Islet precursor cell (in vitro differentiated cells): ENCODE results near the gene ENDOV.

ENCODE experiments used
- DNase-seq: peaks from one replicate; pipeline ENCODE4 v3.0.0-alpha.2; 2018

The ENDOV gene

DNA sequence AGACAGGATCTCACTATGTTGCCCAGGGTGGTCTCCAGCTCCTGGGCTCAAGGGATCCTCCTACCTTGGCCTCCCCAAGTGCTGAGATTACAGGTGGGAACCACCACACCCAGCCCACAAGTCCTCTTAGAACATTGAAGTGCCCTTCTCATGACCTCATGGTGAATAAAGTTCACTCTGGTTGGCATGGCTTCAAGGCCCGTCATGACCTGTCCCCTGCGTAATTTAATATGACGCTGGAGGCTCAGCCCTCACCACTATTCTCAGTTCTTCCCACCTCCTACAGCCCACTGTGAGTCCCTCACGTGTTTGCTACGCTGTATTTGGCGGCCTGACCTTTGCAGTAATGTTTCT is 1.9 kb downstream of the ENDOV start:
- no peak for DNase-seq

DNA sequence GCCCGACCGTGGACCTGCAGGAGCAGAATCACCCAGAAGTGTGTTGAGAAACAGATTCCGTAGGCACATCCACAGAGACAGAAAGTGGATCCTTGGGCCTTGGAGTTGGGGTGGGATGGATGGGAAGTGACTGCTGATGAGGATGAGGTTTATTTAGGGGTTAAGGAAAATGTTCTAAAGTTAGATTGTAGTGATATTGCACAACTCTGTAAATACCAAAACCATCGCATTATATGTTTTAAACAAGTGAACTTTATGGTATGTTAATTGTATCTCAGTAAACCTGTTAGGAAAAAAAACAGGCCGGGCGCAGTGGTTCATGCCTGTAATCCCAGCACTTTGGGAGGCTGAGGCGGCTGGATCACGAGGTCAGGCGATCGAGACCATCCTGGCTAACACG is 3.6 kb downstream of the ENDOV start:
- no peak for DNase-seq

DNA sequence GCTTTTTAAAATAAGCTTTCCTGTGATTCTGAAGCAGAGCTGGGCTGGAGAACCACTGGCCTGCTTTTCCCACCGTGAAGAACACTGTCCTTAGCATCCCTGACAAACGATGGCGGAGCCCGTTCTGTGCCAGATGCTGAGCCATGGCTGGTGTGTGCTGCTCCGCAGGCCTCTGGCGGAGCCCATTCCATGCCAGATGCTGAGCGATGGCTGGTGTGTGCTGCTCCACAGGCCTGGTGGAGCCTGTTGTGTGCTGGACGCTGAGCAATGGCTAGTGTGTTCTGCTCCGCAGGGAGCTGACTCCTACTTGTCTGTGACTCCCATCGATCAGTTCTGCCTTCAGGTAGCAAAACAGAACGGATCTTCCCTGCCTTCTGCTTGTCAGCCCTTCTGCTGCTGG is 4.3 kb downstream of the ENDOV start:
- no peak for DNase-seq

DNA sequence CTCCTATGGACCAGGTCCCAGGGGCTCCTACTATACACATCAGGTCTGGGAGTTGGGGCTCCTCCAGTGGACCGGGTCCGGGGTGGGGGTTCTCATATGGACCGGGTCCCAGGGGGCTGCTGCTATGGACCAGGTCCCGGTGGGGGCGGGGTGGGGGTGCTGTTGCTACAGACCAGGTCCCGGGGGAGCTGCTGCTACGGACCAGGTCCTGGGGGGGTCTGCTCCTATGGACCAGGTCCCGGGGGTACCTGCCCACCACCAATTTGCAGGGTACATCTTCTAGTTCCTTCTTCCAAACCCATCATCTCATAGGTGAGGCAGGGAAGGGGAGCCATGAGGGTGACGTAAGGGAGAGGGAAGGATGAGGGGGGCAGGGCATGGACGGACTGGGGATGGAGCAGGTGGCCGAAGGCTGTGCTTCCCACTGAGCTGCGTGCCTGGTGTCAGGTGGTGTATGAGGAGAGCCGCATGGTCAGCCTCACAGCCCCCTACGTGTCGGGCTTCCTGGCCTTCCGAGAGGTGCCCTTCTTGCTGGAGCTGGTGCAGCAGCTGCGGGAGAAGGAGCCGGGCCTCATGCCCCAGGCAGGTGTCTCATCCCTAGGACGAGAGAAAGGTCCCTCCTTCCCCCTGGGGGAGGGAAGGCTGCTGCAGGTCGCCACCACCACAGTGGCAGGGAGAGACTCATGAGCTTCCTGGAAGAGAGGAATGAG is 6.6 kb downstream of the ENDOV start:
- DNase-seq: no peak

DNA sequence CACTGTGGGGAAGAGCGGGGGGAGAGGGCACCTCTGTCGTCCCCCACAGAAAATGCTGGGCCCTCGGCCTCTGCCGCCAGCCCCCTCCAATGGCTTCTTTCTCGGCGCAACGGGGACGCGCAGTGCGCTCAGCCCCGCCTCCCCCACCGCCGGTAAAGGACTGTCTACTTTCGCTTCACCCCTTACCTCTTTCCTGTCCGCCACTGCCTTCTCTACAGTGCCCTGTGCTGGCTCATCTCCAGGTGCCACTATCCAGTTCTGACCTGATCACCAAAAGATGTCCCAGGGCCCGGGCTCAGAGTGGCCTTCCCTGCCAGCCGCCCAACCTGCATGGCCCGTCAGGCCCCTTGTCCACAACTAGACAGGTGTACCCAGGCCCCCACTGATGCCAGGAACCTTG is 7.3 kb downstream of the ENDOV start:
- DNase-seq: no peak

DNA sequence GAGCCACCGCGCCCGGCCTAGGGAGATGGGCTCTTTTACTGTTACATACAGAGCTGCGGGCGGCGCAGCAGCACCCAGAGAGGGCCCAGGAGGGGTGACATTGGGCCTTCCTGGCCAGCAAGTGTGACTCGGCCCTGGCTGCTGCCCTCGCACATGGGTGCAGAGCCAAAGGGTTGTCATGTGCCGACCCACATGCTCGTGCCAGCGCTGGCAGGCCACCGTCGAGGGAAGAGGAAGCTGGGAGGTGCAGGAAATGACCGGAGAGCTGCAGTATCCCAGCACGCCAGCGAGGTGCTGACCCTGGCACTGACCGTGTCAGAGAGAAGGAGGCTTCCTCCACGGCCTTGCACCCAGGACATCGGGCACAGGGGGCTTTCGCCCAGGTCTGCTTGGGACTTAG is 8.0 kb downstream of the ENDOV start:
- no peak for DNase-seq

DNA sequence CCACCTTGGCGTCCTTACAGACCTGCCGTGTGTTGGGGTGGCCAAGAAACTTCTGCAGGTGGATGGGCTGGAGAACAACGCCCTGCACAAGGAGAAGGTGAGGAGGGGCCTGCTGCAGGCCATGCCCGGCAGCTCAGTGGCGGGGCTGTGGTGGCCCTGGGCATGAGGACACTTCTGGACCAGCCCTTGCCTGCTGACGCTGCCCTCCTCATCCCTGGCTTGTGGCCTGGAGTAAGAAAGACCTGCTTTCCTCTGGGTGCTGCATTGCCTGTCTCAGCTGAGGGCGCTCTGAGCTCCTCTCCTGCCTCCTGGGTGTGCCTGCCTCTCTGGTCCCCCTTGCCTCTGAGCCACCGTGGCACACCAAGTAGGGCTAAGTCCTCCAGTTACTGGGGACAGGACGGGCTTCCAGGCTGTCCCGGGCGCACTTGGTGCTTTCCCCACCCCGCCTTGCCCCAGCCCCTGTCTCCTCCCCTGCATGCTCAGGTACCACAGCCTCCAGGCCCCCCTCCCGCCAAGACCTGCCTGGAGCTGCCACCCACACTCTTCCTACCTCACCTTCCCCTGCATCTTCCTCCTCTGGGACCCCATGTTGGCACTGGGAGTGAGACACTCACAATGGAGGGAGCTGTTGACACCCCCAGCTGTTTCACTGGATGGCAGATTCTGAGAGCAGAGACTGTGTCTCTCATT is 8.7 kb downstream of the ENDOV start:
- no peak for DNase-seq

DNA sequence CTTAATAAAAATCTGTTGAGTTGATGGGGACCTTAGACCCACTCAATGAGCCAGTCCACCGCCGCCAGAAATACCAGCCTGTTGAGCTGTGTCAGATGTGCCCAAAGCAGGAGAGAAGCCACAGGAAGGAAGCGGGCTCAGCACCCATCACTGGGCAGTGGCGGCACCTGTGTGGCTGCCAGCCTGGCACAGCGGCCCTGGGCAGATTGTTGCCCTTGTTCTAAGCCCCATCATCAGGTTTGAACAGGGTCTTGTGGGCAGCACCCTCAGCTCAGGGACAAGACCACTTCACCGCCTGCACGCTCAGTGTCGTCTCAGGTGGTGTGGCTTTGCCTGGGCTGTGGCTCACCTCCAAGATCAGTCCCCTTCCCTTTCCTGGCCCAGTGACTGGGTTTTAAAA is 9.3 kb downstream of the ENDOV start:
- no peak for DNase-seq

DNA sequence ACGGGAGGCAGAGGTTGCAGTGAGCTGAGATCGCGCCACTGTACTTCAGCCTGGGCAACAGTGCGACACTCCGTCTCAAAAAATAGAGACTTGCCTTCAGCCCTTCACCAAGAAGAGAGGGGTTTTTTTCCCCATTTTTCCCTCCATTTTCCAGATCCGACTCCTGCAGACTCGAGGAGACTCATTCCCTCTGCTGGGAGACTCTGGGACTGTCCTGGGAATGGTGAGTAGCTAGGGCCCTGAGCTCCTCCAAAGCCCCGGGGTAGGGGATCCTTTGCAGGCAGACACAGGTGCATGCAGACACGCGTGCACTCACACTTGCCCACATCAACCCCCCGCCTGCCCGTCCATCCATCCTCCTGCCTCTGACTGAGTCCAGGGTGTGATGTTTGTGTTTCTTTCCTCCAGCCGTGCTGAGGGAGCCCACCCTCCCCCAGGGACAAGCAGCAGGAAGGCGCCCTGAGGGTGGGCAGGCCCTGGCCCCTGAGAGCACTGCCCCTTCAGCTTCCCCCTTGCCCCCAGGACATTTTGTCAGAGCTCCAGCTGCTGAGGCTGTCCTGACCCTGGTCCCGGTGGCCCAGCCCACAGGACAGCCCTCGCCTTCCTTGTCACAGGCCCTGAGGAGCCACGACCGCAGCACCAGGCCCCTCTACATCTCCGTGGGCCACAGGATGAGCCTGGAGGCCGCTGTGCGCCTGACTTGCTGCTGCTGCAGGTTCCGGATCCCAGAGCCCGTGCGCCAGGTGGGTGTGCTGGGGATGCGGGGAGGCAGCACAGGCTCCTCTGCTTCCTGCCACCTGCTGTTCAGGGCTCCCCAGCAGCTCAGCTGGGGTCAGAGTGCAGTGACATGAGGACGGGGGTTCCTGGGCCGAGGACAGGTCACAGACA is 10.2 kb downstream of the ENDOV start:
- DNase-seq: no peak

DNA sequence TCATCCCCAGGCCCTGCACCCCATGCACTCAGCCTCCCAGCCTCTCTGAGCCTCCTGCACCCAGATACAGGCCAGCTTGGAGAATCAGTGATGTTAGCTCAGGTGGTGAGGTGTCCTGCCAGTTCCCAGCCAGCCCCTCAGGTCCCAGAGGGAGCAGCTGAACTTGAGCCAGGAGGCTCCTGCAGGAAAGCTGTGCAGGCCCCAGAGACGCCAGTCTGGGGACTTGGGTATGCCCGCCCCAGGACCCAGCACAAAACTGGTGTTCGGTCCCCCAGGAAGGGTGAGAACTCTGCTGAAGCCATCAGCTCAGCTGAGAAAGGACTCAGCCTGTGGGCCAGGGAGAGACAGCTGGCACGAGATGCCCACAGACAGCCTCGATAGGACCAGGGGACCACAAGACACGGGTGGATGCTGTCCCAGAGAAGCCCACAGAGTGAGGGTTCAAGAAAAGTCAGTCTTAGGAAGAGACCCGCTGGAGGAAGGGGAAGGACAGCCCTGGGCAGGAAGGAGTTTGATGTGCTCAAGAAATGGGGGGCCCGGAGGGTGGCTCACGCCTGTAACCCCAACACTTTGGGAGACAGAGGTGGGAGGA is 11.0 kb downstream of the ENDOV start:
- no peak for DNase-seq

DNA sequence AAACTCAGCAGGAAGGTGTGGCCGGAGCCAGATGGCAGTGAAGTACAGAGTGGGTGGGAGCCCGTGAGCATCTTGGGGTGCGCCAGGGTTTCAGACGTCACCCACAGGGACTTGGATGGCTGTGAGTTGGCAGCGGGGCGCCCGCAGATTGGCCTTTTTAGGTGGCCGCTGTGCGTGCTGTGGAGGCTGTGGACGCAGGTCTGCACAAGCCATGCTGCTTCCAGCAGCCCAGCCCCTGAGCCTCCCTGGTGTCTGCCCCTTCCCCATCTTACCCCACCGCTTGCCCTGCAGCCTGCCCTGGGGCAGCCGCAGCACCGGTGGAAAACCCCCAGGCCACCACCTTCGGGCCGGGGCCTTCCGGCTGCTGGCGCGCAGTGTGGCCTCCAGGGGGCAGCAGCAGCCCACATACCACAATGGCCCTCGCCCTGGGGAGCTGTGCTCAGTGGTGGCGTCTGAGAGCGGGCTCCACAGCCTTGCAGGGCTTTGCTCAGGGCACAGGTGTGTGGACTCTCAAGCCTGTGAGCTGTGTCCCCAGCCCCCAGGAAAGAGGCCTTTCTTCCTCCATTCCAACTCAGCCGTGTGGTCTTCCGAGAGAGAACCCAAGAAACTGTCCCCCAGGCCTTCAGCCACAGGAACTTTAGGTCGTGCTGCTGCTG is 11.8 kb downstream of the ENDOV start:
- peak; percentile 90 for DNase-seq

DNA sequence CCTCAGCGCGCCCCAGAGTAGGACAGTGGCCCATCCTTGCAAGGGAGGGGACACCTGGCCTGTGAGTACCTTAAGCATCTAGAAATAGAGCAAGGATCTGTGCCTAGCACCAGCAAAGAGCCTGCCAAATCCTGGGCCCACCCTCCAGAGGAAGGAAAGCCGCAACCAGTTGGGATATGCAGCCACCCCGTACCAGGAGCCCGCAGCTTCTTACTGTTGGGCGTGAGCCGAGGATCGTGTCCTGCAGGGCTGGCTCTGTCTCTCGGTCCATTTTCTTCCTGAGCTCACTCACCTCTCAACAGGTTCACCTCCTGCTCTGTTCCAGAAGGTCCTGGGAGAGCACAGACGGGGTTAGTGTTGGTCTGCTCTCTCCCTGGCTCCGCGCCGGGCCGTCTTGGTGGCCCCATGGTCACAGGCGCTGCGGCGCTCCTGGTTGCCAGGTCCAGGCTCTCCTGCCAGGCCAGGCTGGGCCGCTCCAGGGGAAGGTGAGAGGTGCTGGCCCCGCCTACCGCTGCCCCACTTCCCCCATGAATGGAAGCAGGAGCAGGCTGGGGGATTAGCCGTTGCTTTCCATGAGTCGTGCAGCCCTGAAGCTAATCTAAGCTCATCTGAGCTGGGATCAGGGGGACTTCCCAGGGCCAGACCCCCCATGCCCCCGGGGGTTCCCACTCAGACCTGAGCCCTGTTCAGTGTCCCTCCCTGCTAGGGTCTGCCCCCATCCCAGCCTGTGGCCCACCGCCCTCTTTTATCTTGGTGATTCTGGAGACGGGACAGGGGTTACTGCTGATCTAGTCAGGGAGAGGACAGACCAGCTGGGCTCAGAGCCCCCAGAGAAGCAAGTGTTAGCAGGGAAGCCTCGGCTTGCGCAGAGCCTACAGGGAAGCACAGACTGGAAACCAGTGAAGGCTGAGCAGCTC is 12.7 kb downstream of the ENDOV start:
- no peak for DNase-seq

DNA sequence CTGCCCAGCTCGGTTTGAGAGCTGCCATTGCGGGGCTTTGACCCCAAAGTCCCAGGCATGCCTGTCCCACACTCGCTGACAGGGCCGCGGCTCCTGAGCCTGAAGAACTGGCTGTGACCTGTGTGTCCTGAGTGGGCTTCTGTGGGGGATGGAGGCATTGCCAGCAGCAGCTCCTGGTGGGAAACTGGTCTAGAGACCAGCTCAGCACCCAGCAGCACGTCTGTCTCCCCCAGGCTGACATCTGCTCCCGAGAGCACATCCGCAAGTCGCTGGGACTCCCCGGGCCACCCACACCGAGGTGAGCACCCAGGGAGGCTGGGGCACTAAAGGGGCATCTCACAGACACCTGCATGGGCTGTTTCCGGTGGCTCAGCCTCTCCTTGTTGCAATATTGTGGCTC is 13.4 kb downstream of the ENDOV start:
- DNase-seq: no peak

DNA sequence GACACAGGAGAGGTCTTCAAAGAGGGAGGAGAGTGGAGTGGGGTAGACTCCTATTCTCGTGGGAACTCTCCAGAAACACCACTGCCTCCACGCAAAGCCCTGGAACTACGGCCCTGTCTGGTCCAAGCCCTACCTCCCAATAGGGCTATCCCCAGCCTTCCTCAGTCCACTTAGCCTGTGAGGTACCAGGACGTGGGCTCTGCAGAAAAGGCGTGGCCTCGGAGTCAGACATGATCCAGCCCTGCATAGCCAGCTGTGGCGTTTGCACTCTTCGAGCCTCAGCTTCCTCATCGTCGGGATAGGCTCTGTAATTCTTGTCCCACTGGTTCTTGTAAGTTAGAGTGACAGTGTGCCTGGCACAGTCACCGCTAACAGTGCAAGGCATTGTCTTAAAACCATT is 13.8 kb downstream of the ENDOV start:
- no peak for DNase-seq

DNA sequence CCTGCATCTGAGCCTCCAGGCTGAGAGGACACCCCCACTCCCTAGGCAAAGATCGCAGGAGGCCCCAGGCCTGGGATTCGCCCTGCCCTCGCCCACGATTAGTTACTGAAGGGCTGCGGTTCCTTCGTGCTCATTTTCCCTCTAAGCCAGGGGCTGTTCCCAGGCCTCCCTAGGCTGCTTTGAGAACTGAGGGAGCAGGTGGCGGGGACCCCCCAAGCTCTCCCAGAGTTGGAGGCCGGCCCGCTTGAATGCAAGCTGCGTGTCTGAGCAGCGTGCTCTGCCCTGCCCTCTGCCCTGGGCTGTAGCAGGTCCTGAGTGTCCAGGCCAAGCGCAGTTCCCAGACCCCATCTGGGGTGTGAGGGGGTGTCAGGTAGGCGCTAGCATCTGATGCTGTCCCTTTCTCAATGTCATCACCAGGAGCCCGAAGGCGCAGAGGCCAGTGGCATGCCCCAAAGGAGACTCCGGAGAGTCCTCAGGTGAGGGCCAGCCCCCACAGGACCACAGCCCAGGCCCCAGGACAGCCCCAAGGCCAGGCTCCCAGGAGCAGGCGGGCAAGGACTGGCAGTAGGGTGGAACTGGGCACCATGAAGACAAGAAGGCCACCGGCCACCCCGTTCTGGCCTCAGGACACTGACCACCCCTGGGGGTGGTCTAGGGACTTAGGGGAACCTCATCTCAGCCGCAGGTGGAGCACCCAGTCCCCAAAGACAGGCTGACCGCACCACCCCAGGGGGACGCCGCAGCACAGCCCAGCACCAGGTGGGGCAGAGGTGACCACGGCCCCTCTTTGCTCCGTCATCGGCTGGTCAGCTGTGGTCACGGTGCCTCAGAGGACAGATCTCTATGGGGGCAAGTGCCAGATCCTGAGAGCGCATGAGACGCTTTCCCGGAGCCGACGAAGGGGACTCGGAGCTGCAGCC is 14.6 kb downstream of the ENDOV start:
- DNase-seq: no peak

DNA sequence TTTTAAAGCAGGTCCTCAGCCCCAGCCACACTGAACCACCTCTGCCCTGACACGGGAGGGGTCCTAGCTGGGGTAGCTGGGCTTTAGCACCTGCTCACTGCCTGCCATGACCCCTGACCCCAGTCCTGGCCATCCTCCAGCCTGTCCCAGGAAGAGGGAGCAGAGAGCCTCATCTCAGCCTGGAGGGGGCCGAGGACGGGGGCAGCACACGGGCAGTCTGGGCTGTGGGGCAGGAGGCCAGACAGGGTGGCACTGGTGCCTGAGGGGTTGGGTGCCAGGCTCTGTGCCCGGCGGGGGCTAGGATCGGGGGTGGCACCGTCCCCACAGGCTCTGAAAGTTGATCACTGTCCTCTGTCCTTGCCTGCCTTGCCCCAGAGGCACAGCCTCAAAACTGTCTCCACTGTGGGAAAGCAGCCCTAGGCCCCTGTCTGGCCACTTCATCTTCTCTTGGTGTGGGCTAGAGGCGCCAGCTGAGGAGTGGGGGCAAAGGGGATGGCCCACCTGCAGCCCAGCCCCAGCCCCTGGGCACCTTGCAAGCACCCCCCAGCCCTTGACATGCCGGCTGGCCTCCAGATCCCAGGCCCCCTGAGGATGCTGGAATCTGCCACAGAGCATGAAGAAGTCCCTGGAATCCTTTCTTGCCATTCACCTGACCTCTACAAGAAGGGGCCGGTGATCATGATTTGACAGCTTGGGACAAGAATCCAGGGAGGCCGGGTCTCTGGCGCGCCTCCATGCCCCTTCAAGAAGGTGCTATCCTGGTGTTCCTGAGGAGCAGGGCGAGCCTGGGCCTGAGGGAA is 15.7 kb downstream of the ENDOV start:
- DNase-seq: no peak

DNA sequence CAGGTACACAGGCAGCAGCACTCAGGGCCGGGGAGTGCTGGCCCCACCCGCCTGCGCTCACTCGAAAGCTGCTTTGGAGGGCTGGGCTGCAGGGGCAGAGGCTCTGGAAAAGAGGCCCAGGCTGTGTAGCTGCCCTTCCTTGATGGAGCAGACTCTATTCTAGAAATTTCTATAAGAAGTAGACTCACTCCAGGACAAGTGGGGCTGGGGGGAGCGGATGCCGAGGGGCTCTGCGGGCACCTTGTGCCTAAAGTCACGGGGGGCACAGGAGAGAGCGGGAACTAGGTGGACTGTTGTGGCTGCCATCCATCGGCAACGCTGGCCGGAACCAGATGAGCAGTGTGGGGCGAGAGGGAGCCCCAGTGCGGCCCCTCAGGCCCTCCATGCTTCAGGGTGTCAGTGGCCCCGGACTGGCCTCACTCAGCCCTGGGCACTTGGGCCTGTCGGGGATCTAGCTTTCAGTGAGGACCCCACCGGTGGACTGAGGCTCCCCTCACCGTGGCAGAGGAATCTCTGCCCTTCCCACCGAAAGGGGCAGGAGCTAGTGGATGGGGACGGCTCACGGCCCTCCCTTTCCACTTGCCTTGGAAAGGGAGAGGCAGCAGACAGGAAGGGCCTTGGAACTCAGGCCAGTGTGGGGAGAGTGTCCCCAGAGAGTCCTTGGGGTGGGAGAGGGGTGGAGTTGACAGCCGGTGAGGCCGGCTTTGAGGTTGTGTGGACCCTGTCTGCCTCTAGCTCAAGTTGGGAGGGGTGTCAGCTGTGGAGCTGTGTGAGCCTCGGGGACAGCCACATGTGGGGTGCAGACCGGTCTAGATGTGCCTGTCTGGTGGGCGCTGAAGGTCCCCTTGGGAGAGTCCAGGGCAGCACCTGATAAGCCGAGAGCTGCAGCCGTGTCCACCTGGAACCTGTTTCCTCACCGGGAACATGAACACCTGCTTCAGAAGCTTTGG is 16.6 kb downstream of the ENDOV start:
- no peak for DNase-seq

DNA sequence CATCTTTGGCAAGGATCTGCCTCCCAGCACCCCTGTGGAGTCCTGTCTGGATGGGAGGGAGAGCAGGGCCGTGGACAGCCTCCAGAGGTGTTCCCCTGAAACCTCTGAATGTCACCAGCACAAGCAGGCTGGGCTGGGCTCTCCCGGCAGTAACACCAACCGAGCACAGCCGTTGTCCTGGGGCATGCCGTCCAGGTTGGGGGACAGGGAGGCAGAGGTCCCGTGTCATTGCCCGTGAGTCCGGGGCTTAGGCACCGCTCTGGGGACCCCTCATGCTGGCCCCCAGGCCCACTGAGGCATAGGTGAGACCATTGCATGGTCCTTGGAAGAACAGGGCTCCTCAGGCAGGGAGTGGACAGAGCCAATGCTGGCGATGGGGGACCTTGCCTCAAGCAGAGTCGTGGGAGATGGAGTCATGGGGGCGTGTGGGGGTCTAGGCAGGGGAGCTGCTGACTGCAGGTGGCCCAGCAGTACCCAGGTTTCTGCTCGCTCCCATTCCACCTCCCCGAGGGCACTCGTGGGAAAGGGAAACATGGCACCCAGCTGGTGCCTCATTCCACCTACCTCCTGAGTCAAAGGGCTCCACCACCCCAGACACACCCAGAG is 17.5 kb downstream of the ENDOV start:
- DNase-seq: no peak
